Upper lobe of left lung (tissue), 6 donors: ENCODE measurements around the gene LRRIQ1. TPM values are rescaled to one million over a fixed set of nuclear protein-coding genes. Genes with fewer than 3 reads are reported as not detected.

Experiments
- ATAC-seq, 2 donors: fragments of 200-7000 bp; cut with Tn5 transposase; one replicate each; pipeline ENCODE4 v1.9.1; 2022; ENCODE audit warnings: mild to moderate bottlenecking in 2 of 2, moderate library complexity in 2 of 2; ENCODE audit not compliant: low FRiP score in 2 of 2
- DNase-seq, 2 donors: peaks; one replicate each; pipeline ENCODE4 v3.0.0-alpha.2; 2019 to 2020
- H3K27ac ChIP-seq, 4 donors: fragments of 200-600 bp; sonication (generic); one replicate each; pipeline ENCODE4 v1.5.1; 2016 to 2019
- H3K27me3 ChIP-seq, 4 donors: fragments of 200-600 bp; sonication (generic); one replicate each; pipeline ENCODE4 v1.5.1; 2017 to 2019
- H3K36me3 ChIP-seq, 4 donors: fragments of 200-600 bp; sonication (generic); one replicate each; pipeline ENCODE4 v1.5.1; 2016 to 2019
- H3K4me1 ChIP-seq, 4 donors: fragments of 200-600 bp; sonication (generic); one replicate each; pipeline ENCODE4 v1.5.1; 2018 to 2019
- H3K4me3 ChIP-seq, 4 donors: fragments of 200-600 bp; sonication (generic); one replicate each; pipeline ENCODE4 v1.5.1; 2017 to 2019; ENCODE audit warnings: mild to moderate bottlenecking in 2 of 4, moderate library complexity in 1 of 4
- H3K9me3 ChIP-seq, 4 donors: fragments of 200-600 bp; sonication (generic); one replicate each; pipeline ENCODE4 v1.5.1; 2018 to 2019
- EP300 ChIP-seq, 4 donors: sonication (generic); formaldehyde crosslinking; IDR thresholded peaks; one replicate each; pipeline ENCODE4 v1.5.1; 2017; ENCODE audit warnings: antibody characterized with exemption in 4 of 4, control low read depth in 2 of 4
- POLR2A ChIP-seq, 4 donors: fragments of 450-650 bp; IDR thresholded peaks; one replicate each; pipeline ENCODE4 v1.5.1; 2016 to 2017; ENCODE audit warnings: antibody characterized with exemption in 4 of 4, mild to moderate bottlenecking in 2 of 4
- POLR2AphosphoS5 ChIP-seq, 2 donors: sonication (generic); formaldehyde crosslinking; IDR thresholded peaks; one replicate each; pipeline ENCODE4 v1.5.1; 2017; ENCODE audit warnings: antibody characterized with exemption in 2 of 2
- WGBS, 2 donors: methylation state at CpG; one replicate each; pipeline ENCODE4 v1.1.5; 2017 to 2018; 5-methylcytosine and 5-hydroxymethylcytosine counted together
- total RNA-seq, 6 donors: library from RNA; depleted of rRNA in 4 of 6; stranded (reverse); fragments of >200 nt in 4 of 6; gene quantifications; one replicate each; pipeline versions ENCODE4 v1.1.0 to v1.2.1, GENCODE V29; 2016 to 2021
- TF ChIP-seq, protein P1 (sequence below), 6 experiments: fragments of 450-650 bp in 4 of 6; fragments of 200-600 bp in 2 of 6; sonication (generic) in 2 of 6; IDR thresholded peaks; one replicate each; pipeline ENCODE4 v1.5.1; 2016 to 2019; ENCODE audit warnings: antibody characterized with exemption in 6 of 6
- donor health status: DM: no; HTN: no; CAD: no; lungs with moderate emphysema.
- donor health status: DM: no; HTN: yes; CAD: no; lungs with severe emphysema.

Gene LRRIQ1
- total RNA-seq, 6 donors from 2014 or later: 0.54 to 37.7 (median 6.0) TPM

GRCh38 chr12:85065837-85066482 lies 29.8 kb downstream of the LRRIQ1 start:
- 89 to 93% methylated on average over 3 of the region's 3 CpGs for WGBS, 2 donors

GRCh38 chr12:85072826-85073225 lies 36.7 kb downstream of the LRRIQ1 start:
- TF ChIP-seq POLR2A (IDR thresholded peaks at IDR 0.05): no peak
- TF ChIP-seq, protein P1, sequence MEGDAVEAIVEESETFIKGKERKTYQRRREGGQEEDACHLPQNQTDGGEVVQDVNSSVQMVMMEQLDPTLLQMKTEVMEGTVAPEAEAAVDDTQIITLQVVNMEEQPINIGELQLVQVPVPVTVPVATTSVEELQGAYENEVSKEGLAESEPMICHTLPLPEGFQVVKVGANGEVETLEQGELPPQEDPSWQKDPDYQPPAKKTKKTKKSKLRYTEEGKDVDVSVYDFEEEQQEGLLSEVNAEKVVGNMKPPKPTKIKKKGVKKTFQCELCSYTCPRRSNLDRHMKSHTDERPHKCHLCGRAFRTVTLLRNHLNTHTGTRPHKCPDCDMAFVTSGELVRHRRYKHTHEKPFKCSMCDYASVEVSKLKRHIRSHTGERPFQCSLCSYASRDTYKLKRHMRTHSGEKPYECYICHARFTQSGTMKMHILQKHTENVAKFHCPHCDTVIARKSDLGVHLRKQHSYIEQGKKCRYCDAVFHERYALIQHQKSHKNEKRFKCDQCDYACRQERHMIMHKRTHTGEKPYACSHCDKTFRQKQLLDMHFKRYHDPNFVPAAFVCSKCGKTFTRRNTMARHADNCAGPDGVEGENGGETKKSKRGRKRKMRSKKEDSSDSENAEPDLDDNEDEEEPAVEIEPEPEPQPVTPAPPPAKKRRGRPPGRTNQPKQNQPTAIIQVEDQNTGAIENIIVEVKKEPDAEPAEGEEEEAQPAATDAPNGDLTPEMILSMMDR (IDR thresholded peaks at IDR 0.05): no peak
- TF ChIP-seq EP300 (IDR thresholded peaks at IDR 0.05): no peak
- TF ChIP-seq POLR2AphosphoS5 (IDR thresholded peaks at IDR 0.05): no peak
- H3K27me3 ChIP-seq: no peaks in the 10 kb centered on the region
- no peaks in the 10 kb centered on the region for H3K36me3 ChIP-seq
- H3K4me1 ChIP-seq: no peaks in the 10 kb centered on the region
- WGBS, 2 donors: 76 to 85% methylated on average over 1 of the region's 1 CpG
- DNase-seq: no peak
- no peak overlapping the region for H3K4me3 ChIP-seq
- no peaks in the 10 kb centered on the region for H3K9me3 ChIP-seq
- no peak for ATAC-seq
- no peak overlapping the region for H3K27ac ChIP-seq

More at GRCh38 chr12:85065837-85066482, 29.8 kb downstream of the LRRIQ1 start:
- TF ChIP-seq POLR2AphosphoS5 (IDR thresholded peaks at IDR 0.05) (no peak), POLR2A (IDR thresholded peaks at IDR 0.05) (no peak), EP300 (IDR thresholded peaks at IDR 0.05) (no peak)
- TF ChIP-seq, protein P1 (IDR thresholded peaks at IDR 0.05): no peak
- ATAC-seq (no peak), DNase-seq (no peak)
- H3K27me3 ChIP-seq: no peaks in the 10 kb centered on the region
- H3K9me3 ChIP-seq: no peaks in the 10 kb centered on the region
- H3K4me1 ChIP-seq: no peaks in the 10 kb centered on the region
- H3K27ac ChIP-seq: no peak overlapping the region
- H3K36me3 ChIP-seq: no peaks in the 10 kb centered on the region
- no peak overlapping the region for H3K4me3 ChIP-seq

DNA sequence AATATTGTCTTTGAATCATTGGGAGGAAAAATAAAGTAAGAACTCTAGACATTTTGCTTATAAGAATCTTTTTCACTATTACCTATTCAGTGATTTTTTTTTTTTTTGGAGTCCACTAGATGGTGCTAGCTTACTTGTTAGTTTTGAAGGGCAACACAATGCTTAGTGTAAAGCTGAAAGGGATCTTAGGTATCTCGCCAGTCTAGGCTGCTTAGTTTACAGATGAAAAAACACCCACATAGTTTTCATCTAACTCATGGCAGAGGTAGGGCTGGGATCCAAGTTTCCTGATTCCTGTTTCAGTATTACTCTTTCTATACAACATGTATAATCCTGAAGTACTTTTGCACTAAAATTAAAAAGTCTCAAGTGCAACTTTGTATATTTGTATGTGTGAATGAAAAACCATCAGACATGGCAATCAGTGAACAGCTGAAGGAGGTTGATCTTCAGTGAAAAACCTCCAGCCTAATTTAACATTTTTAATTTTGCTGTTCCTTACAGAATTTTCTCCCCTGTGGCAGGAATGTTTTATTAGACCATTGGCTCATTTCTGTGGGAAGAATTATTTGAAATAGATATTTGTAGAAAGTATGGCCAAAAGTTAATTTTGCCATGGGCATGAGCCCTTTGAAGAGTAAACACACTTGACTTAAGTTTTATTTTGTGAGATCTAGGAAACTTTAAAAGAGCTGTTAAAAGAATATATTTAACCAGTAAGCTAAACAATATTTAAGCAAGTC lies 40.7 kb downstream of the LRRIQ1 start:
- Histone ChIP-seq H3K27me3 (no peaks in the 10 kb centered on the region), H3K4me1 (no peaks in the 10 kb centered on the region), H3K4me3 (no peak overlapping the region), H3K27ac (no peak overlapping the region), H3K36me3 (no peaks in the 10 kb centered on the region), H3K9me3 (no peaks in the 10 kb centered on the region)
- ATAC-seq (peak; percentile 63 to 74), DNase-seq (no peak)
- TF ChIP-seq EP300 (IDR thresholded peaks at IDR 0.05) (no peak), POLR2A (IDR thresholded peaks at IDR 0.05) (no peak)
- WGBS, 2 donors: 0% methylated on average over 1 of the region's 1 CpG

- no peak for TF ChIP-seq EP300 (IDR thresholded peaks at IDR 0.05)
- TF ChIP-seq, protein P1 (IDR thresholded peaks at IDR 0.05): no peak
- no peak for TF ChIP-seq POLR2AphosphoS5 (IDR thresholded peaks at IDR 0.05)
- TF ChIP-seq POLR2A (IDR thresholded peaks at IDR 0.05): no peak
- DNase-seq: no peak
- Histone ChIP-seq H3K27ac (no peak overlapping the region), H3K36me3 (no peaks in the 10 kb centered on the region), H3K27me3 (no peaks in the 10 kb centered on the region), H3K9me3 (no peaks in the 10 kb centered on the region), H3K4me1 (no peaks in the 10 kb centered on the region), H3K4me3 (no peak overlapping the region)
- WGBS, 2 donors: 57 to 60% methylated on average over 5 of the region's 5 CpGs
- no peak for ATAC-seq
Measured at GRCh38 chr12:85085066-85085465, 48.9 kb downstream of the LRRIQ1 start.

GRCh38 chr12:85089792-85090191 lies 53.6 kb downstream of the LRRIQ1 start:
- no peaks in the 10 kb centered on the region for H3K27me3 ChIP-seq
- DNase-seq (no peak), ATAC-seq (no peak)
- no peak overlapping the region for H3K4me3 ChIP-seq
- TF ChIP-seq, protein P1 (IDR thresholded peaks at IDR 0.05): no peak
- TF ChIP-seq POLR2A (IDR thresholded peaks at IDR 0.05) (no peak), POLR2AphosphoS5 (IDR thresholded peaks at IDR 0.05) (no peak), EP300 (IDR thresholded peaks at IDR 0.05) (no peak)
- H3K9me3 ChIP-seq: no peaks in the 10 kb centered on the region
- 73 to 81% methylated on average over 5 of the region's 5 CpGs for WGBS, 2 donors
- H3K27ac ChIP-seq: no peak overlapping the region
- H3K4me1 ChIP-seq: no peaks in the 10 kb centered on the region
- H3K36me3 ChIP-seq: no peaks in the 10 kb centered on the region
